Right renal pelvis (tissue), 4 donors: ENCODE measurements around the gene KRTAP5-2. TPM values are rescaled to one million over a fixed set of nuclear protein-coding genes. Genes with fewer than 3 reads are reported as not detected.

Experiments used
- DNase-seq, 4 donors: peaks; one replicate each; pipeline ENCODE4 v3.0.0-alpha.2; 2013; ENCODE audit warnings: low read depth in 4 of 4, low spot score in 3 of 4, missing footprints in 1 of 4
- polyA plus RNA-seq, 4 donors: library from polyadenylated mRNA; unstranded; fragments of 120-200 nt; gene quantifications; one replicate each; pipeline ENCODE4 v1.2.1, GENCODE V29; 2013; ENCODE audit not compliant: insufficient read length in 4 of 4

KRTAP5-2 gene
- polyA plus RNA-seq, 4 donors: 0.19 to 0.27 TPM; not detected in 2

GRCh38 chr11:1570001-1570453, 28.1 kb downstream of the KRTAP5-2 start:
- DNase-seq: no peak

GRCh38 chr11:1569251-1569780, 28.8 kb downstream of the KRTAP5-2 start:
- no peak for DNase-seq

- DNase-seq: no peak
Observed at GRCh38 chr11:1568441-1568911, 29.6 kb downstream of the KRTAP5-2 start.

- DNase-seq: no peak
Observed at GRCh38 chr11:1567721-1568100, 30.4 kb downstream of the KRTAP5-2 start.

GRCh38 chr11:1567052-1567720, 30.9 kb downstream of the KRTAP5-2 start:
- no peak for DNase-seq

GRCh38 chr11:1566381-1567051, 31.6 kb downstream of the KRTAP5-2 start:
- DNase-seq: no peak

- DNase-seq: no peak
Observed at GRCh38 chr11:1565904-1566247, 32.2 kb downstream of the KRTAP5-2 start.

GRCh38 chr11:1565173-1565903, 32.8 kb downstream of the KRTAP5-2 start:
- DNase-seq: no peak

GRCh38 chr11:1564535-1565172, 33.4 kb downstream of the KRTAP5-2 start:
- DNase-seq: no peak

GRCh38 chr11:1563697-1564534, 34.2 kb downstream of the KRTAP5-2 start:
- DNase-seq: no peak

- no peak for DNase-seq
Observed at GRCh38 chr11:1563149-1563638, 34.9 kb downstream of the KRTAP5-2 start.

- no peak for DNase-seq
Observed at GRCh38 chr11:1562469-1563148, 35.5 kb downstream of the KRTAP5-2 start.

GRCh38 chr11:1561955-1562354, 36.1 kb downstream of the KRTAP5-2 start:
- no peak for DNase-seq

GRCh38 chr11:1561266-1561665, 36.8 kb downstream of the KRTAP5-2 start:
- no peak for DNase-seq

GRCh38 chr11:1560649-1561251, 37.3 kb downstream of the KRTAP5-2 start:
- no peak for DNase-seq

- DNase-seq: no peak
Observed at GRCh38 chr11:1560002-1560648, 38.0 kb downstream of the KRTAP5-2 start.

- DNase-seq: no peak
Observed at GRCh38 chr11:1559111-1559951, 38.8 kb downstream of the KRTAP5-2 start.

GRCh38 chr11:1558775-1559110, 39.4 kb downstream of the KRTAP5-2 start:
- no peak for DNase-seq
